Measurements from ENCODE around the gene GSAP.
"Not testable (repeated sequence)": the region's sequence is repeated elsewhere in the genome, so short reads cannot be mapped to it uniquely, and the experiment has no call there.

Gene GSAP

GRCh38 chr7:77453531-77453930 is 37.4 kb upstream of the GSAP start:
- Histone ChIP-seq H3K27me3 (ENCODE audit: control insufficient read depth, insufficient read depth, low read length) (no peaks in the 10 kb centered on the region), H3K4me3 (ENCODE audit: low read length) (no peak overlapping the region), H3K36me3 (ENCODE audit: control insufficient read depth, insufficient read depth, low read length) (no peaks in the 10 kb centered on the region), H3K9me3 (ENCODE audit: control insufficient read depth, low read length) (no peaks in the 10 kb centered on the region), H3K4me1 (ENCODE audit: control insufficient read depth, insufficient read depth, low read length) (peaks cover 7% of the 10 kb centered on the region), H3K9ac (ENCODE audit: low read length) (no peak overlapping the region)

- H3K9ac ChIP-seq (ENCODE audit: low read length); H3K4me1 ChIP-seq (ENCODE audit: control insufficient read depth, insufficient read depth, low read length); H3K4me3 ChIP-seq (ENCODE audit: low read length); H3K36me3 ChIP-seq (ENCODE audit: control insufficient read depth, insufficient read depth, low read length); H3K9me3 ChIP-seq (ENCODE audit: control insufficient read depth, low read length); H3K27me3 ChIP-seq (ENCODE audit: control insufficient read depth, insufficient read depth, low read length): not testable (repeated sequence)
Observed at GRCh38 chr7:77451950-77452349, 35.8 kb upstream of the GSAP start.

- Histone ChIP-seq H3K36me3 (ENCODE audit: control insufficient read depth, insufficient read depth, low read length) (no peaks in the 10 kb centered on the region), H3K4me3 (ENCODE audit: low read length) (no peak overlapping the region), H3K9ac (ENCODE audit: low read length) (no peak overlapping the region), H3K27me3 (ENCODE audit: control insufficient read depth, insufficient read depth, low read length) (no peaks in the 10 kb centered on the region), H3K4me1 (ENCODE audit: control insufficient read depth, insufficient read depth, low read length) (peaks cover 7% of the 10 kb centered on the region), H3K9me3 (ENCODE audit: control insufficient read depth, low read length) (no peaks in the 10 kb centered on the region)
Observed at GRCh38 chr7:77450613-77451012, 34.5 kb upstream of the GSAP start.

- Histone ChIP-seq H3K4me3 (ENCODE audit: low read length) (no peak overlapping the region), H3K36me3 (ENCODE audit: control insufficient read depth, insufficient read depth, low read length) (no peaks in the 10 kb centered on the region), H3K4me1 (ENCODE audit: control insufficient read depth, insufficient read depth, low read length) (peaks cover 2% of the 10 kb centered on the region), H3K9ac (ENCODE audit: low read length) (no peak overlapping the region), H3K27me3 (ENCODE audit: control insufficient read depth, insufficient read depth, low read length) (no peaks in the 10 kb centered on the region), H3K9me3 (ENCODE audit: control insufficient read depth, low read length) (no peaks in the 10 kb centered on the region)
Observed at GRCh38 chr7:77450054-77450453, 33.9 kb upstream of the GSAP start.

- no peaks in the 10 kb centered on the region for H3K36me3 ChIP-seq (ENCODE audit: control insufficient read depth, insufficient read depth, low read length)
- H3K9me3 ChIP-seq (ENCODE audit: control insufficient read depth, low read length): no peaks in the 10 kb centered on the region
- H3K4me3 ChIP-seq (ENCODE audit: low read length): no peak overlapping the region
- H3K27me3 ChIP-seq (ENCODE audit: control insufficient read depth, insufficient read depth, low read length): no peaks in the 10 kb centered on the region
- no peaks in the 10 kb centered on the region for H3K4me1 ChIP-seq (ENCODE audit: control insufficient read depth, insufficient read depth, low read length)
- no peak overlapping the region for H3K9ac ChIP-seq (ENCODE audit: low read length)
Observed at GRCh38 chr7:77447616-77448015, 31.5 kb upstream of the GSAP start.

- Histone ChIP-seq H3K9me3 (ENCODE audit: control insufficient read depth, low read length) (no peaks in the 10 kb centered on the region), H3K4me3 (ENCODE audit: low read length) (no peak overlapping the region), H3K4me1 (ENCODE audit: control insufficient read depth, insufficient read depth, low read length) (peaks cover 12% of the 10 kb centered on the region), H3K27me3 (ENCODE audit: control insufficient read depth, insufficient read depth, low read length) (no peaks in the 10 kb centered on the region), H3K9ac (ENCODE audit: low read length) (no peak overlapping the region), H3K36me3 (ENCODE audit: control insufficient read depth, insufficient read depth, low read length) (no peaks in the 10 kb centered on the region)
Observed at GRCh38 chr7:77444123-77444522, 28.0 kb upstream of the GSAP start.

GRCh38 chr7:77443042-77443441 is 26.9 kb upstream of the GSAP start:
- Histone ChIP-seq H3K4me1 (ENCODE audit: control insufficient read depth, insufficient read depth, low read length) (peaks cover 12% of the 10 kb centered on the region), H3K4me3 (ENCODE audit: low read length) (no peak overlapping the region)

GRCh38 chr7:77442636-77443035 is 26.5 kb upstream of the GSAP start:
- H3K9me3 ChIP-seq (ENCODE audit: control insufficient read depth, low read length): no peaks in the 10 kb centered on the region
- H3K4me3 ChIP-seq (ENCODE audit: low read length): no peak overlapping the region

More at GRCh38 chr7:77443042-77443441, 26.9 kb upstream of the GSAP start:
- Histone ChIP-seq H3K9me3 (ENCODE audit: control insufficient read depth, low read length) (no peaks in the 10 kb centered on the region), H3K9ac (ENCODE audit: low read length) (no peak overlapping the region), H3K36me3 (ENCODE audit: control insufficient read depth, insufficient read depth, low read length) (no peaks in the 10 kb centered on the region), H3K27me3 (ENCODE audit: control insufficient read depth, insufficient read depth, low read length) (no peaks in the 10 kb centered on the region)

GRCh38 chr7:77441046-77441445 is 24.9 kb upstream of the GSAP start:
- H3K9ac ChIP-seq (ENCODE audit: low read length): no peak overlapping the region
- no peaks in the 10 kb centered on the region for H3K9me3 ChIP-seq (ENCODE audit: control insufficient read depth, low read length)
- H3K36me3 ChIP-seq (ENCODE audit: control insufficient read depth, insufficient read depth, low read length): no peaks in the 10 kb centered on the region
- peaks cover 12% of the 10 kb centered on the region for H3K4me1 ChIP-seq (ENCODE audit: control insufficient read depth, insufficient read depth, low read length)
- H3K4me3 ChIP-seq (ENCODE audit: low read length): no peak overlapping the region
- no peaks in the 10 kb centered on the region for H3K27me3 ChIP-seq (ENCODE audit: control insufficient read depth, insufficient read depth, low read length)

More at GRCh38 chr7:77442636-77443035, 26.5 kb upstream of the GSAP start:
- no peak overlapping the region for H3K9ac ChIP-seq (ENCODE audit: low read length)
- H3K4me1 ChIP-seq (ENCODE audit: control insufficient read depth, insufficient read depth, low read length): peaks cover 12% of the 10 kb centered on the region
- no peaks in the 10 kb centered on the region for H3K27me3 ChIP-seq (ENCODE audit: control insufficient read depth, insufficient read depth, low read length)
- no peaks in the 10 kb centered on the region for H3K36me3 ChIP-seq (ENCODE audit: control insufficient read depth, insufficient read depth, low read length)

- H3K9ac ChIP-seq (ENCODE audit: low read length): no peak overlapping the region
- H3K9me3 ChIP-seq (ENCODE audit: control insufficient read depth, low read length): no peaks in the 10 kb centered on the region
Observed at GRCh38 chr7:77439572-77439971, 23.4 kb upstream of the GSAP start.

GRCh38 chr7:77438131-77438530 is 22.0 kb upstream of the GSAP start:
- peaks cover 12% of the 10 kb centered on the region for H3K4me1 ChIP-seq (ENCODE audit: control insufficient read depth, insufficient read depth, low read length)

More at GRCh38 chr7:77439572-77439971, 23.4 kb upstream of the GSAP start:
- H3K36me3 ChIP-seq (ENCODE audit: control insufficient read depth, insufficient read depth, low read length): no peaks in the 10 kb centered on the region
- peaks cover 12% of the 10 kb centered on the region for H3K4me1 ChIP-seq (ENCODE audit: control insufficient read depth, insufficient read depth, low read length)
- H3K4me3 ChIP-seq (ENCODE audit: low read length): no peak overlapping the region
- no peaks in the 10 kb centered on the region for H3K27me3 ChIP-seq (ENCODE audit: control insufficient read depth, insufficient read depth, low read length)

GRCh38 chr7:77434570-77435275 is 18.6 kb upstream of the GSAP start:
- Histone ChIP-seq H3K9ac (ENCODE audit: low read length) (no peak overlapping the region), H3K27me3 (ENCODE audit: control insufficient read depth, insufficient read depth, low read length) (no peaks in the 10 kb centered on the region), H3K4me1 (ENCODE audit: control insufficient read depth, insufficient read depth, low read length) (peaks cover 3% of the 10 kb centered on the region), H3K9me3 (ENCODE audit: control insufficient read depth, low read length) (no peaks in the 10 kb centered on the region), H3K4me3 (ENCODE audit: low read length) (no peak overlapping the region), H3K36me3 (ENCODE audit: control insufficient read depth, insufficient read depth, low read length) (no peaks in the 10 kb centered on the region)

More at GRCh38 chr7:77438131-77438530, 22.0 kb upstream of the GSAP start:
- no peaks in the 10 kb centered on the region for H3K36me3 ChIP-seq (ENCODE audit: control insufficient read depth, insufficient read depth, low read length)
- no peaks in the 10 kb centered on the region for H3K27me3 ChIP-seq (ENCODE audit: control insufficient read depth, insufficient read depth, low read length)
- no peak overlapping the region for H3K4me3 ChIP-seq (ENCODE audit: low read length)
- H3K9ac ChIP-seq (ENCODE audit: low read length): no peak overlapping the region
- no peaks in the 10 kb centered on the region for H3K9me3 ChIP-seq (ENCODE audit: control insufficient read depth, low read length)

- no peaks in the 10 kb centered on the region for H3K9me3 ChIP-seq (ENCODE audit: control insufficient read depth, low read length)
- H3K27me3 ChIP-seq (ENCODE audit: control insufficient read depth, insufficient read depth, low read length): no peaks in the 10 kb centered on the region
- H3K36me3 ChIP-seq (ENCODE audit: control insufficient read depth, insufficient read depth, low read length): no peaks in the 10 kb centered on the region
- no peaks in the 10 kb centered on the region for H3K4me1 ChIP-seq (ENCODE audit: control insufficient read depth, insufficient read depth, low read length)
- no peak overlapping the region for H3K4me3 ChIP-seq (ENCODE audit: low read length)
- H3K9ac ChIP-seq (ENCODE audit: low read length): no peak overlapping the region
Observed at GRCh38 chr7:77433901-77434300, 17.8 kb upstream of the GSAP start.

All from mucosa of stomach (tissue), 1 donor.